ENCODE data around the gene PTCD1.
"Not testable (repeated sequence)": the region's sequence is repeated elsewhere in the genome, so short reads cannot be mapped to it uniquely, and the experiment has no call there.

PTCD1 gene

GRCh38 chr7:99407872-99408378, 30.7 kb downstream of the PTCD1 start:
- FAIRE-seq, result no peak

- FAIRE-seq, result no peak
Observed at GRCh38 chr7:99406557-99406956, 32.0 kb downstream of the PTCD1 start.

- FAIRE-seq, result no peak
Observed at GRCh38 chr7:99404977-99405320, 33.6 kb downstream of the PTCD1 start.

- no peak for FAIRE-seq
Observed at GRCh38 chr7:99404235-99404976, 34.2 kb downstream of the PTCD1 start.

- no peak for FAIRE-seq
Observed at GRCh38 chr7:99403764-99404163, 34.8 kb downstream of the PTCD1 start.

- no peak for FAIRE-seq
Observed at GRCh38 chr7:99402854-99403253, 35.7 kb downstream of the PTCD1 start.

GRCh38 chr7:99399597-99399996, 39.0 kb downstream of the PTCD1 start:
- no peak for FAIRE-seq

- FAIRE-seq, result no peak
Observed at GRCh38 chr7:99398891-99399445, 39.6 kb downstream of the PTCD1 start.

- FAIRE-seq, result no peak
Observed at GRCh38 chr7:99397297-99397983, 41.2 kb downstream of the PTCD1 start.

- FAIRE-seq, result no peak
Observed at GRCh38 chr7:99396418-99397296, 41.9 kb downstream of the PTCD1 start.

GRCh38 chr7:99395616-99396327, 42.8 kb downstream of the PTCD1 start:
- no peak for FAIRE-seq

GRCh38 chr7:99394188-99394502, 44.5 kb downstream of the PTCD1 start:
- FAIRE-seq, result no peak

- no peak for FAIRE-seq
Observed at GRCh38 chr7:99393355-99394187, 45.0 kb downstream of the PTCD1 start.

- FAIRE-seq, result no peak
Observed at GRCh38 chr7:99392659-99393354, 45.8 kb downstream of the PTCD1 start.

- no peak for FAIRE-seq
Observed at GRCh38 chr7:99392046-99392445, 46.6 kb downstream of the PTCD1 start.

- no peak for FAIRE-seq
Observed at GRCh38 chr7:99390941-99391602, 47.5 kb downstream of the PTCD1 start.

- no peak for FAIRE-seq
Observed at GRCh38 chr7:99389772-99390171, 48.8 kb downstream of the PTCD1 start.

GRCh38 chr7:99387912-99388311, 50.7 kb downstream of the PTCD1 start:
- no peak for FAIRE-seq

GRCh38 chr7:99387239-99387635, 51.4 kb downstream of the PTCD1 start:
- FAIRE-seq, result not testable (repeated sequence)

GRCh38 chr7:99386584-99387238, 51.9 kb downstream of the PTCD1 start:
- no peak for FAIRE-seq
